ENCODE measurements around the gene HSPB2.
"Not testable (repeated sequence)": the region's sequence is repeated elsewhere in the genome, so short reads cannot be mapped to it uniquely, and the experiment has no call there.

Gene HSPB2

GRCh38 chr11:111916768-111917167, 4.2 kb downstream of the HSPB2 start:
- no peak for DNase-seq

GRCh38 chr11:111917312-111917711, 4.8 kb downstream of the HSPB2 start:
- DNase-seq: no peak

GRCh38 chr11:111917788-111918187, 5.3 kb downstream of the HSPB2 start:
- no peak for DNase-seq

GRCh38 chr11:111918390-111919256, 6.1 kb downstream of the HSPB2 start, which contains the start of gene C11orf52:
C11orf52 (plus strand) TSS chr11:111918913; CDS start chr11:111918973, 60 bp downstream.
- peak; percentile 98 for DNase-seq

- no peak for DNase-seq
These were observed 8.4 kb downstream of the HSPB2 start for GRCh38 chr11:111920908-111921307.

- no peak for DNase-seq
These were observed 9.2 kb downstream of the HSPB2 start for GRCh38 chr11:111921541-111922230.

- DNase-seq: peak; percentile 7
These were observed 10.3 kb downstream of the HSPB2 start for GRCh38 chr11:111922803-111923202.

- no peak for DNase-seq
These were observed 10.8 kb downstream of the HSPB2 start for GRCh38 chr11:111923351-111923788.

GRCh38 chr11:111923951-111924350, 11.4 kb downstream of the HSPB2 start:
- DNase-seq: no peak

- DNase-seq: no peak
These were observed 13.4 kb downstream of the HSPB2 start for GRCh38 chr11:111925953-111926352.

GRCh38 chr11:111926505-111927391, 14.2 kb downstream of the HSPB2 start:
- peak; percentile 96 for DNase-seq

- no peak for DNase-seq
These were observed 17.9 kb downstream of the HSPB2 start for GRCh38 chr11:111930472-111930871.

- no peak for DNase-seq
These were observed 20.0 kb downstream of the HSPB2 start for GRCh38 chr11:111932611-111932950.

GRCh38 chr11:111933176-111933575, 20.6 kb downstream of the HSPB2 start:
- not testable (repeated sequence) for DNase-seq

GRCh38 chr11:111933872-111934271, 21.3 kb downstream of the HSPB2 start:
- DNase-seq: no peak

- no peak for DNase-seq
These were observed 21.8 kb downstream of the HSPB2 start for GRCh38 chr11:111934306-111934705.

GRCh38 chr11:111935317-111936039, 22.9 kb downstream of the HSPB2 start:
- no peak for DNase-seq

GRCh38 chr11:111936040-111936540, 23.6 kb downstream of the HSPB2 start:
- DNase-seq: no peak

GRCh38 chr11:111937461-111937769, 24.9 kb downstream of the HSPB2 start:
- no peak for DNase-seq

GRCh38 chr11:111937844-111938243, 25.3 kb downstream of the HSPB2 start:
- no peak for DNase-seq

GRCh38 chr11:111938687-111939160, 26.2 kb downstream of the HSPB2 start:
- no peak for DNase-seq

Data from DMS153 (cell line).